ENCODE measurements around the gene PREX1. TPM values are rescaled to one million over a fixed set of nuclear protein-coding genes. Genes with fewer than 3 reads are reported as not detected.

The PREX1 gene
- total and polyA plus RNA-seq, 2 donors (not counting 3 experiments of a cell fraction or from before 2014, with no cell fraction given) = 51.3 to 72.9 TPM

DNA sequence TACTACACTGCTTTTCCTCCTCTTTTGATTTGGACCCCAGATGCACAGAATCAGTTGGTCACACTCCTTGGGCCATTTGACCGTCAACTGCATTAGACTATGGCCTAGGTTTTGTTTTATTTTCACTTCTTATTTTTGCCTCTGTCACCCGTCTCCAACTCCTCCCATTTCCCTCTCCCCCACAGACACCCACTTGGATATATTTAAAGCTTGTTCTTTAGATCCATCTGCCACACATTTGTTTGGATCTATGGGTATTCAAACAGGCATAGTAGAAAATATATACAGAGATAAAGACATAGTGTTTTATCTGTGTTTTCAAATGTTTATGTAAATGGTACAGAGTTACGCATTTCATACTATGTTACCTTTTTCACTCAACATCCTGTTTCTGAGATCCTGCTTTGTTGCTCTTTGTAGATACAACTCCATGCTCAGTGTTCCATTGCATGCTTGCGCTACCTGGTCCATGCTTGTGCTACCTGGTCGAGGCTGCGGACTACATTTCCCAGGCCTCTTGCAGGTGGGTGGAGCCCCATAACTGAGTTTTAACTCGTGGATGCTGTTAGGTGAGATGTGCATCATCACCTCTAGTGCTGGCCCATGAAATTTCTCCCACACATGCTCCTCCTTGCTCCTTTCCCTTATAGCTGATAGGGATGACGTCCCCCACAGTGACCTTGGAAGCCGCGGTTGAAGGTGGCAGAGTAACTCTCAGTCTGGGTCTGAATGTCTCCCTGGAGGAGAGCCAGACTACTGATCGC, 11.5 kb upstream of the PREX1 start:
- Histone ChIP-seq H3K9ac (replicated peaks; ENCODE audit: extremely low read depth, insufficient read depth, low read length) (no peak overlapping the region), H3K36me3 (ENCODE audit: control insufficient read depth in 2 of 2, extremely low read depth in 1 of 2, insufficient read depth in 2 of 2, low read length in 2 of 2) (no peaks in the 10 kb centered on the region), H3K4me2 (ENCODE audit: insufficient read depth, low read length) (no peak overlapping the region), H3K4me3 (replicated peaks in 1 of 3; ENCODE audit: insufficient read depth in 1 of 3, low read depth in 1 of 3, low read length in 3 of 3) (no peak overlapping the region), H2AFZ (ENCODE audit: low read depth, low read length) (no peak overlapping the region), H3K4me1 (ENCODE audit: control insufficient read depth, extremely low read depth, insufficient read depth, low read length) (peaks cover 20% of the 10 kb centered on the region), H3K27me3 (ENCODE audit: control insufficient read depth in 2 of 2, insufficient read depth in 2 of 2, low read length in 2 of 2) (no peaks in the 10 kb centered on the region), H3K27ac (ENCODE audit: insufficient read depth, low read depth, low read length) (no peak overlapping the region), H3K9me1 (replicated peaks; ENCODE audit: control insufficient read depth, extremely low read depth, insufficient read depth, low read length) (no peaks in the 10 kb centered on the region), H4K20me1 (replicated peaks; ENCODE audit: control insufficient read depth, extremely low read depth, insufficient read depth, low read length) (no peaks in the 10 kb centered on the region), H3K79me2 (ENCODE audit: control insufficient read depth, insufficient read depth, low read length) (no peaks in the 10 kb centered on the region), H3K9me3 (replicated peaks; ENCODE audit: control insufficient read depth, insufficient read depth, low read length) (no peaks in the 10 kb centered on the region)
- intact Hi-C loops (cut with micrococcal nuclease) (no loop called here), dilution Hi-C loops (cut with MboI; ENCODE audit: extremely low pct_ligation_motif_present, low sequenced_read_pairs) (no loop called here)
- FAIRE-seq (no peak), DNase-seq (ENCODE audit: low read depth, low spot score) (no peak)
- BruUV-seq (replicated peaks) = no TSS peak
- ChIA-PET POLR2A (no interaction called here), CTCF (no interaction called here)
- TF ChIP-seq FOS (IDR thresholded peaks at IDR 0.05; ENCODE audit: borderline replicate concordance, insufficient read depth, low read length) (no peak), GATA2 (IDR thresholded peaks at IDR 0.05; ENCODE audit: insufficient read depth, insufficient read length, low read depth, low read length) (no peak), POLR2AphosphoS5 (IDR thresholded peaks at IDR 0.05; ENCODE audit: insufficient read depth, low read depth, low read length) (no peak), EZH2 (IDR thresholded peaks at IDR 0.05; ENCODE audit: borderline replicate concordance, low read depth, low read length, severe bottlenecking) (no peak), MYC (IDR thresholded peaks at IDR 0.05; ENCODE audit: low read depth, low read length) (no peak), JUN (IDR thresholded peaks at IDR 0.05; ENCODE audit: borderline replicate concordance, insufficient read depth, insufficient read length, low read depth) (no peak), POLR2A (IDR thresholded peaks at IDR 0.05; ENCODE audit: low read depth, low read length) (no peak)
- TF ChIP-seq, protein P1, sequence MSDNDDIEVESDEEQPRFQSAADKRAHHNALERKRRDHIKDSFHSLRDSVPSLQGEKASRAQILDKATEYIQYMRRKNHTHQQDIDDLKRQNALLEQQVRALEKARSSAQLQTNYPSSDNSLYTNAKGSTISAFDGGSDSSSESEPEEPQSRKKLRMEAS (IDR thresholded peaks at IDR 0.05; ENCODE audit: insufficient read depth, insufficient read length) = no peak
- TF ChIP-seq, protein P2, sequence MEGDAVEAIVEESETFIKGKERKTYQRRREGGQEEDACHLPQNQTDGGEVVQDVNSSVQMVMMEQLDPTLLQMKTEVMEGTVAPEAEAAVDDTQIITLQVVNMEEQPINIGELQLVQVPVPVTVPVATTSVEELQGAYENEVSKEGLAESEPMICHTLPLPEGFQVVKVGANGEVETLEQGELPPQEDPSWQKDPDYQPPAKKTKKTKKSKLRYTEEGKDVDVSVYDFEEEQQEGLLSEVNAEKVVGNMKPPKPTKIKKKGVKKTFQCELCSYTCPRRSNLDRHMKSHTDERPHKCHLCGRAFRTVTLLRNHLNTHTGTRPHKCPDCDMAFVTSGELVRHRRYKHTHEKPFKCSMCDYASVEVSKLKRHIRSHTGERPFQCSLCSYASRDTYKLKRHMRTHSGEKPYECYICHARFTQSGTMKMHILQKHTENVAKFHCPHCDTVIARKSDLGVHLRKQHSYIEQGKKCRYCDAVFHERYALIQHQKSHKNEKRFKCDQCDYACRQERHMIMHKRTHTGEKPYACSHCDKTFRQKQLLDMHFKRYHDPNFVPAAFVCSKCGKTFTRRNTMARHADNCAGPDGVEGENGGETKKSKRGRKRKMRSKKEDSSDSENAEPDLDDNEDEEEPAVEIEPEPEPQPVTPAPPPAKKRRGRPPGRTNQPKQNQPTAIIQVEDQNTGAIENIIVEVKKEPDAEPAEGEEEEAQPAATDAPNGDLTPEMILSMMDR (IDR thresholded peaks at IDR 0.05; ENCODE audit: extremely low read depth in 1 of 2, insufficient read depth in 1 of 2, low read depth in 1 of 2, low read length in 2 of 2) = no peak
